ENCODE results near the gene SNX8.
A peak's percentile ranks its signal among the peaks of the same experiment; 100 is the strongest.
"Not testable (repeated sequence)": the region's sequence is repeated elsewhere in the genome, so short reads cannot be mapped to it uniquely, and the experiment has no call there.

The SNX8 gene

GRCh38 chr7:2314209-2314955 lies at the start of gene SNX8:
Gene SNX8, minus strand, starts transcription at chr7:2314441. Its CDS starts 20 bp downstream, at chr7:2314421.
- peak within 1 kb of the TSS; percentile 73 for H3K27ac ChIP-seq
- DNase-seq (ENCODE audit: low read depth, low spot score): peak; percentile 77

- DNase-seq (ENCODE audit: low read depth, low spot score): no peak
- H3K27ac ChIP-seq: no peak overlapping the region
Measured at GRCh38 chr7:2362385-2363088, 48.3 kb upstream of the SNX8 start.

DNA sequence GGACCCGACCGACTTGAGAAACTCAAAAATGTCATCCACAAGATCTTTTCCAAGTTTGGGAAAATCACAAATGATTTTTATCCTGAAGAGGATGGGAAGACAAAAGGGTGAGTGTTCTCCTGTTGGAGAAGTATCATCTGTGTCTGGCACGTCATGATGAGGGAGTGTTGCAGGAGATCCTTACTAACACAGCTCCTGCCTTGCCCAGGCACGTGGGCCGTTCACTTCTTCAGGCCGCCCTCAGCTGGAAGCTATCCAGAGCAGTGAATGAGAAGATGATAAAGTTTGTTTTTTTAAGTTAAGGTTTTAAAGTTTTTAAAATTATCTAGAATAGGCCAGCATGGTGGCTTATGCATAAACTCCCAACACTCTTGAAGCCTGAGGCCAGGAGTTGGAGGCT lies 46.6 kb upstream of the SNX8 start:
- peak overlapping the region; percentile 55 for H3K27ac ChIP-seq

GRCh38 chr7:2359610-2360009 lies 45.4 kb upstream of the SNX8 start:
- H3K27ac ChIP-seq: peak overlapping the region; percentile 55
- no peak for DNase-seq (ENCODE audit: low read depth, low spot score)

More for the DNA sequence above, 46.6 kb upstream of the SNX8 start:
- peak; percentile 16 for DNase-seq (ENCODE audit: low read depth, low spot score)

- DNase-seq (ENCODE audit: low read depth, low spot score): no peak
- peak overlapping the region; percentile 55 for H3K27ac ChIP-seq
Measured at GRCh38 chr7:2358968-2359527, 44.8 kb upstream of the SNX8 start.

DNA sequence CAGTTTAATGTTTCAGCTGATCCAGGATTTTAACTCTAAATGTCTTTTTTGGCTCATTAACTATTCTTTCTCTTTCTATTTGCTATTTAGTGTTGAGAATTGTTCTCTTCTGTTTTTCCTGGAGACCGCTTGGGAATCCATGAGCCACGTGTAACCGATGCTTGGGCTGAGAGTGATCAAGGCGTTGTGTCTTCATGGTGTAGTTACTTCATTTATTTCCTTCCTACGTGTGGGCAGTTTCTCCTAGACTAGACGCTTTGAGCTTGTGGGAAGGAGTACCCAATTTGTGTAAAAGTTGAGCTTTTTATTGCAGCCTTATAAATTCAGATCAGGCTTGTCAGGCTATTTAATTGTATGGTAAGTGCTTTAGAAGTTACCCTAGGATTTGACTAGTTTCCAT lies 43.3 kb upstream of the SNX8 start:
- H3K27ac ChIP-seq: no peak overlapping the region
- DNase-seq (ENCODE audit: low read depth, low spot score): no peak

GRCh38 chr7:2357165-2357564 lies 42.9 kb upstream of the SNX8 start:
- no peak for DNase-seq (ENCODE audit: low read depth, low spot score)
- no peak overlapping the region for H3K27ac ChIP-seq

DNA sequence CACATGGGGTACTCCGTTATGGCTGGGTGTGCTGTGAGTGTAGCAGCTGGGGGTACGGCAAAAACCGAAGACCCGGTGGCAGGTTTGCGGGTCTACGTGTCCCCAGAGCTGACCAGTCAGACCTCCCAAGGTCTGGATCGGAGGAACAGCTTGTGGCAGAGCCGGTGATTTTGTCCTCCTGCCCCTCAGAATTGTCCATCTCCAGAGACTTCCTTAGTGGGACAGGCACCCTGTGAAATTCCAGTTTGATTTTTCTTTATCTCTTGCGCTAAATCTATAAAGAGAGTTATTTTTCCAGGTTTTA lies 41.4 kb upstream of the SNX8 start:
- H3K27ac ChIP-seq: peak overlapping the region; percentile 90
- DNase-seq (ENCODE audit: low read depth, low spot score): no peak

- peak overlapping the region; percentile 90 for H3K27ac ChIP-seq
- DNase-seq (ENCODE audit: low read depth, low spot score): no peak
Measured at GRCh38 chr7:2354939-2355704, 40.9 kb upstream of the SNX8 start.

- peak; percentile 53 for DNase-seq (ENCODE audit: low read depth, low spot score)
- H3K27ac ChIP-seq: peak within 1 kb of the TSS; percentile 90
Measured at GRCh38 chr7:2354186-2354938, 40.1 kb upstream of the SNX8 start, which contains the start of gene EIF3B. Gene EIF3B, plus strand, starts transcription at chr7:2354827. Its CDS starts 95 bp downstream, at chr7:2354922.

DNA sequence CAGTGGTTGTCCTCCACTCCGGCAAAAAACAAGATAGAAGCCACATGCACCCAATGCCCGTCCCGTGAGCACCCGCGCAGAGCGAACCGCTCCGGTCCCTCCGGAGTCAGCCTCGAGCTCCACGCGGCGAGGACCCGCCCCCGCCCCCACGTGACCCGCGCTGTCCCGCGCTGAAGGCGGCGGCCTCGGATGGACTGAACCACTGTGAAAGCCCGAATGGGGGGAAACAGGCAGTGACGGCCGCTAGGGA lies 39.6 kb upstream of the SNX8 start:
- peak; percentile 18 for DNase-seq (ENCODE audit: low read depth, low spot score)
- peak overlapping the region; percentile 90 for H3K27ac ChIP-seq

GRCh38 chr7:2353113-2353935 lies 39.1 kb upstream of the SNX8 start:
- H3K27ac ChIP-seq: peak overlapping the region; percentile 90
- DNase-seq (ENCODE audit: low read depth, low spot score): no peak

GRCh38 chr7:2350861-2351260 lies 36.6 kb upstream of the SNX8 start:
- no peak for DNase-seq (ENCODE audit: low read depth, low spot score)
- H3K27ac ChIP-seq: no peak overlapping the region

DNA sequence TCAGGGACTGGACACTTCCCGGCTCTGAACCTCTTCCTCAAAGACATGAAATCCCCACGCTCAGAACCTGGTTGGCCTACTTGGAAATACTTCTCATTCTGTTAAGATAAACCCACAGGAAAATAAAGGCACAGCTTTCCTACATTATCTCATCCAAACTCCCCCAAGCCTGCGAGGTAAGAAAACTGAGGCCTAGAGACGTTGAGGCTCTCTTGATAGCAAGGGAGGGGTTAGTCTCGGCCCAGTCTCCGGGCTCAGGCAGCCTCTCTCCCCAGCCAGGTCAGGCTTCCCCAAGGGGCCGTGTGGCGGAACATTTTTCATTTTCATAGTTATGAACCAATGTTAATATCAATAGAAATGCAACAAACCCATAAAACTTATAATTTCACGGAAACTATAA lies 35.8 kb upstream of the SNX8 start:
- DNase-seq (ENCODE audit: low read depth, low spot score): no peak
- no peak overlapping the region for H3K27ac ChIP-seq

DNA sequence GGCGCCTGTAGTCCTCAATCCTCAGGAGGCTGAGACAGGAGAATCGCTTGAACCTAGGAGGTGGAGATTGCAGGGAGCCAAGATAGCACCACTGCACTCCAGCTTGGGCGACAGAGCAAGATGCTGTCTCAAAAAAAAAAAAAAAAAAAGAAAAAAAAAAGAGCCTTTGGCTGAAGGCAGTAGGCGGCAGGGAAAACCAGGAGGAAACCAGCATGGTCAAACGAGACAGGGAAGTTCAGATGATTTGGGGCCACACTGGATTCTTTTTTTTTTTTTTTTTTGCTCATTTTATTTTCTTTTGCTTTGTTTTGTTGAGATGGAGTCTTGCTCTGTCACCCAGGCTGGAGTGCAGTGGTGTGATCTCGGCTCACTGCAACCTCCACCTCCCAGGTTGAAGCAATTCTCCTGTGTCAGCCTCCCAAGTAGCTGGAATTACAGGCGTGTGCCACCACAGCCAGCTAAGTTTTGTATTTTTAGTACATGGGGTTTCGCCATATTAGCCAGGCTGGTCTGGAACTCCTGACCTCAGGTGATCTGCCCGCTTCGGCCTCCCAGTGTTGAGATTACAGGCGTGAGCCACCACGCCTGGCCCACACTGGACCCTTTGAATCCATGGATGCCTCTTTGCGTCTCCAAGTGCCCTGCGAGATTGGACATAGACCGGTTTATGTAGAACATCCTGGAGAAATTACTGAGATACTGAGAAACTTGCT lies 33.3 kb upstream of the SNX8 start:
- not testable (repeated sequence) for DNase-seq (ENCODE audit: low read depth, low spot score); H3K27ac ChIP-seq

- no peak for DNase-seq (ENCODE audit: low read depth, low spot score)
- H3K27ac ChIP-seq: no peak overlapping the region
Measured at GRCh38 chr7:2336626-2337299, 22.5 kb upstream of the SNX8 start.

- not testable (repeated sequence) for H3K27ac ChIP-seq; DNase-seq (ENCODE audit: low read depth, low spot score)
Measured at GRCh38 chr7:2332606-2333231, 18.5 kb upstream of the SNX8 start.

DNA sequence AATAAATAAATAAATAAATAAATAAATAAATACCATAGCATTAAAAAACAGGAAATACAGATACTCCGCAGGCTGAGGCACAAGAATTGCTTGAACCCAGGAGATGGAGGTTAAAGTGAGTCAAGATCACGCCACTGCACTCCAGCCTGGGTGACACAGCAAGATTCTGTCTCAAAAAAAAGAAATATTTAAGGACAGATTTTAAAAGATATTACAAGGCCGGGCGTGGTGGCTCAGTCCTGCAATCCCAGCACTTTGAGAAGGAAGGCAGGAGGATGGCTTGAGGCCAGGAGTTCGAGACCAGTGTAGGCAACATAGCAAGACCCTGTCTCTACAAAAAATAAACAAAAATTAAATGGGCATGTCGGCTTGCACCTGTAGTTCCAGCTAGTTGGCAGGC lies 17.5 kb upstream of the SNX8 start:
- H3K27ac ChIP-seq: no peak overlapping the region
- DNase-seq (ENCODE audit: low read depth, low spot score): no peak

Measured in epithelial cell of prostate (primary cell).